ENCODE results near the gene SLC19A1.

SLC19A1 gene

GRCh38 chr21:45458281-45459170 lies 83.7 kb downstream of the SLC19A1 start:
- TF ChIP-seq ZNF274 (IDR thresholded peaks at IDR 0.05; ENCODE audit: low read depth, low read length) = no peak
- no peak overlapping the region for H3K4me3 ChIP-seq (ENCODE audit: low read length)

- TF ChIP-seq ZNF274 (IDR thresholded peaks at IDR 0.05; ENCODE audit: low read depth, low read length) = no peak
- H3K4me3 ChIP-seq (ENCODE audit: low read length) = no peak overlapping the region
Observed at GRCh38 chr21:45457832-45458172, 84.4 kb downstream of the SLC19A1 start.

GRCh38 chr21:45457161-45457831 lies 84.9 kb downstream of the SLC19A1 start:
- no peak for TF ChIP-seq ZNF274 (IDR thresholded peaks at IDR 0.05; ENCODE audit: low read depth, low read length)
- no peak overlapping the region for H3K4me3 ChIP-seq (ENCODE audit: low read length)

- H3K4me3 ChIP-seq (ENCODE audit: low read length) = no peak overlapping the region
- TF ChIP-seq ZNF274 (IDR thresholded peaks at IDR 0.05; ENCODE audit: low read depth, low read length) = no peak
Observed at GRCh38 chr21:45456584-45457160, 85.6 kb downstream of the SLC19A1 start.

GRCh38 chr21:45455674-45456583 lies 86.3 kb downstream of the SLC19A1 start:
- no peak for TF ChIP-seq ZNF274 (IDR thresholded peaks at IDR 0.05; ENCODE audit: low read depth, low read length)
- H3K4me3 ChIP-seq (ENCODE audit: low read length) = no peak overlapping the region

GRCh38 chr21:45454926-45455673 lies 87.1 kb downstream of the SLC19A1 start:
- no peak overlapping the region for H3K4me3 ChIP-seq (ENCODE audit: low read length)
- no peak for TF ChIP-seq ZNF274 (IDR thresholded peaks at IDR 0.05; ENCODE audit: low read depth, low read length)

GRCh38 chr21:45454060-45454925 lies 87.9 kb downstream of the SLC19A1 start:
- TF ChIP-seq ZNF274 (IDR thresholded peaks at IDR 0.05; ENCODE audit: low read depth, low read length) = no peak

GRCh38 chr21:45453308-45453950 lies 88.8 kb downstream of the SLC19A1 start:
- H3K4me3 ChIP-seq (ENCODE audit: low read length) = no peak overlapping the region
- TF ChIP-seq ZNF274 (IDR thresholded peaks at IDR 0.05; ENCODE audit: low read depth, low read length) = no peak

More at GRCh38 chr21:45454060-45454925, 87.9 kb downstream of the SLC19A1 start:
- no peak overlapping the region for H3K4me3 ChIP-seq (ENCODE audit: low read length)

GRCh38 chr21:45452696-45453307 lies 89.4 kb downstream of the SLC19A1 start:
- no peak for TF ChIP-seq ZNF274 (IDR thresholded peaks at IDR 0.05; ENCODE audit: low read depth, low read length)
- H3K4me3 ChIP-seq (ENCODE audit: low read length) = no peak overlapping the region

- H3K4me3 ChIP-seq (ENCODE audit: low read length) = no peak overlapping the region
- TF ChIP-seq ZNF274 (IDR thresholded peaks at IDR 0.05; ENCODE audit: low read depth, low read length) = no peak
Observed at GRCh38 chr21:45451771-45452182, 90.5 kb downstream of the SLC19A1 start.

GRCh38 chr21:45451091-45451740 lies 91.0 kb downstream of the SLC19A1 start:
- no peak overlapping the region for H3K4me3 ChIP-seq (ENCODE audit: low read length)
- TF ChIP-seq ZNF274 (IDR thresholded peaks at IDR 0.05; ENCODE audit: low read depth, low read length) = no peak

Data from GM08714 (cell line).